CD4-positive, CD25-positive, alpha-beta regulatory T cell (primary cell): ENCODE measurements around the gene PKLR. TPM values are rescaled to one million over a fixed set of nuclear protein-coding genes. Genes with fewer than 3 reads are reported as not detected.

ENCODE experiments used
- ATAC-seq, 2 donors: fragments of 150-1000 bp; cut with Tn5 transposase; one replicate each; pipeline ENCODE4 v1.10.0; 2021; ENCODE audit warnings: low read depth in 2 of 2, moderate number of reproducible peaks in 2 of 2, moderate library complexity in 1 of 2
- DNase-seq, 3 donors: peaks; one replicate each; pipeline versions ENCODE4 v3.0.0 to v3.0.0-alpha.2; 2012 to 2022; ENCODE audit warnings: mixed read lengths in 1 of 3
- H3K27ac ChIP-seq: one replicate; pipeline ENCODE4 v1.7.0; 2013; ENCODE audit warnings: mild to moderate bottlenecking, low read length; ENCODE audit not compliant: insufficient read depth, poor library complexity, severe bottlenecking
- H3K27me3 ChIP-seq: one replicate; pipeline ENCODE4 v1.7.0; 2013; ENCODE audit warnings: low read length; ENCODE audit not compliant: control insufficient read depth, insufficient read depth
- H3K36me3 ChIP-seq: one replicate; pipeline ENCODE4 v1.7.0; 2013; ENCODE audit warnings: mild to moderate bottlenecking, low read length, moderate library complexity; ENCODE audit not compliant: control insufficient read depth, insufficient read depth
- H3K4me1 ChIP-seq: 2 replicates; pipeline ENCODE4 v1.7.0; 2013; ENCODE audit warnings: mild to moderate bottlenecking, low read length; ENCODE audit not compliant: insufficient read depth, control insufficient read depth, poor library complexity, severe bottlenecking
- H3K4me3 ChIP-seq: one replicate; pipeline ENCODE4 v1.7.0; 2013; ENCODE audit warnings: low read depth, mild to moderate bottlenecking, low read length, moderate library complexity
- H3K9me3 ChIP-seq, 2 experiments: 1 replicate in 1 of 2; 2 replicates in 1 of 2; pipeline ENCODE4 v1.7.0; 2013; ENCODE audit warnings: low read length in 2 of 2, mild to moderate bottlenecking in 1 of 2, moderate library complexity in 1 of 2; ENCODE audit not compliant: control insufficient read depth in 2 of 2
- H3K27ac Mint-ChIP-seq, 3 donors: one replicate each; pipeline ENCODE4 v1.8.0; 2020 to 2022; ENCODE audit warnings: mild to moderate bottlenecking in 3 of 3, mixed read lengths in 3 of 3, moderate library complexity in 2 of 3
- H3K27me3 Mint-ChIP-seq: one replicate; pipeline ENCODE4 v1.8.0; 2022; ENCODE audit warnings: mild to moderate bottlenecking, mixed read lengths
- H3K36me3 Mint-ChIP-seq: one replicate; pipeline ENCODE4 v1.8.0; 2020; ENCODE audit warnings: mixed read lengths
- H3K4me1 Mint-ChIP-seq, 4 donors: one replicate each; pipeline ENCODE4 v1.8.0; 2020 to 2022; ENCODE audit warnings: mixed read lengths in 4 of 4, mild to moderate bottlenecking in 1 of 4
- H3K4me3 Mint-ChIP-seq, 4 donors: one replicate each; pipeline ENCODE4 v1.8.0; 2020 to 2022; ENCODE audit warnings: mild to moderate bottlenecking in 4 of 4, mixed read lengths in 4 of 4, moderate library complexity in 3 of 4
- H3K9me3 Mint-ChIP-seq, 7 donors: one replicate each; pipeline ENCODE4 v1.8.0; 2020 to 2022; ENCODE audit warnings: mixed read lengths in 7 of 7, mild to moderate bottlenecking in 3 of 7, moderate library complexity in 2 of 7
- polyA plus RNA-seq, 4 donors: library from polyadenylated mRNA; unstranded; fragments of 300-500 nt; fragmentation: Illumina TruSeq; gene quantifications; one replicate each; pipeline ENCODE4 v1.2.3, GENCODE V29; 2021
- total RNA-seq: library from RNA; stranded (reverse); gene quantifications from one replicate; pipeline ENCODE4 v1.2.3, GENCODE V29; 2022

The PKLR gene
- total and polyA plus RNA-seq, 5 donors from 2014 or later = not detected

DNA sequence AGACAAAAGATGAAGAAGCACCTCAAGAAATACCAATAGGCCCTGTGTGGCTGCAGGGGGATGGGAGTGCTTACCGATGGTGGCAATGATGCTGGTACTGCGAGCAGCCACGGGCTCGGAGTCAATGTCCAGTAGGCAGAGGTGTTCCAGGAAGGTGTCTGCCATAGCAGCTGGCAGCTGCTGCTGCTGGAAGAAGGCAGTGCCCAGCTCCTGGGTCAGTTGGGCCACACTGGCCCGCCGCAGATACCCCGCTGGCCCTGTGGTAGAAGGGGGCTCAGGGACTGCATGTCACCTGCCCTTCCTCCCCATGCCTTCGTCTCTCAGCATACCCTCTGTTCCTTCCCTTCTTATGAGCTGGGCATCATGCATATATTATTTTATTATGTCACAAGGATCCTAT lies 1.2 kb downstream of the PKLR start:
- Histone ChIP-seq H3K36me3 (no peaks in the 10 kb centered on the region), H3K9me3 (no peaks in the 10 kb centered on the region), H3K4me1 (peaks cover 6% of the 10 kb centered on the region), H3K27me3 (peaks cover 7% of the 10 kb centered on the region), H3K27ac (no peak overlapping the region), H3K4me3 (no peak overlapping the region)
- H3K9me3 Mint-ChIP-seq = no peaks in the 10 kb centered on the region
- no peak overlapping the region for H3K4me3 Mint-ChIP-seq
- DNase-seq = no peak
- ATAC-seq = no peak
- peaks cover 20% of the 10 kb centered on the region for H3K27me3 Mint-ChIP-seq
- no peak overlapping the region for H3K27ac Mint-ChIP-seq
- no peaks in the 10 kb centered on the region for H3K36me3 Mint-ChIP-seq
- H3K4me1 Mint-ChIP-seq = no peaks in the 10 kb centered on the region

DNA sequence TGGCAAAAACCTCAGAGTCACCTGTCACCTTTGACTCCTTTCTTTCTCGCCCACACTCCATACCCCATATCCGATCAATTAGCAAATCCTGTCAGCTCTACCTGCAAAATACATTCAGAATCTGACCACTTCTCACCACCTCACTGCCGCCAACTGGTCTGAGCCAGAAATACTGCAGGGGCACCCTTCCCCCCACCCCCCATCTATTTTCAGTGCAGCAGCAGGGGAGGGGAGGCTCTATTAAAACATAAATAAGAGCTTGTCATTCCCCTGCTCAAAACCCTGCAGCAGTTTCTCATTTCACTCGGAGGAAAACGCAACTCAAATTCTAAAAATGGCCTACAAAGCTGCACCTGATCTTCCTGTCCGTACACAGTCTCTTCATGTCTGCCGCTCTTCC lies 3.9 kb downstream of the PKLR start:
- H3K4me3 ChIP-seq = no peak overlapping the region
- H3K36me3 ChIP-seq = no peaks in the 10 kb centered on the region
- ATAC-seq (no peak), DNase-seq (no peak)
- H3K27me3 Mint-ChIP-seq = peaks cover 33% of the 10 kb centered on the region
- peaks cover 7% of the 10 kb centered on the region for H3K27me3 ChIP-seq
- H3K4me1 Mint-ChIP-seq = peaks cover 0 to 4% (median 0%) of the 10 kb centered on the region in 4 donors
- no peaks in the 10 kb centered on the region for H3K9me3 Mint-ChIP-seq
- H3K27ac ChIP-seq = no peak overlapping the region
- H3K27ac Mint-ChIP-seq = no peak overlapping the region
- no peaks in the 10 kb centered on the region for H3K9me3 ChIP-seq
- H3K36me3 Mint-ChIP-seq = no peaks in the 10 kb centered on the region
- no peak overlapping the region for H3K4me3 Mint-ChIP-seq
- peaks cover 7% of the 10 kb centered on the region for H3K4me1 ChIP-seq

GRCh38 chr1:155296661-155297060 lies 4.6 kb downstream of the PKLR start:
- H3K4me1 Mint-ChIP-seq = peaks cover 0 to 4% (median 0%) of the 10 kb centered on the region in 4 donors
- Histone ChIP-seq H3K4me3 (no peak overlapping the region), H3K4me1 (peaks cover 7% of the 10 kb centered on the region), H3K27me3 (peaks cover 7% of the 10 kb centered on the region), H3K36me3 (no peaks in the 10 kb centered on the region), H3K9me3 (no peaks in the 10 kb centered on the region), H3K27ac (no peak overlapping the region)
- H3K4me3 Mint-ChIP-seq = no peak overlapping the region
- H3K27ac Mint-ChIP-seq = no peak overlapping the region
- no peaks in the 10 kb centered on the region for H3K9me3 Mint-ChIP-seq
- no peaks in the 10 kb centered on the region for H3K36me3 Mint-ChIP-seq
- ATAC-seq = no peak
- peaks cover 33% of the 10 kb centered on the region for H3K27me3 Mint-ChIP-seq
- no peak for DNase-seq

GRCh38 chr1:155295942-155296267 lies 5.3 kb downstream of the PKLR start:
- Histone ChIP-seq H3K27ac (no peak overlapping the region), H3K4me3 (no peak overlapping the region), H3K4me1 (peaks cover 7% of the 10 kb centered on the region), H3K27me3 (peaks cover 7% of the 10 kb centered on the region), H3K9me3 (no peaks in the 10 kb centered on the region), H3K36me3 (no peaks in the 10 kb centered on the region)
- ATAC-seq (no peak), DNase-seq (no peak)
- no peak overlapping the region for H3K27ac Mint-ChIP-seq
- peaks cover 33% of the 10 kb centered on the region for H3K27me3 Mint-ChIP-seq
- peaks cover 0 to 1% (median 0%) of the 10 kb centered on the region in 7 donors for H3K9me3 Mint-ChIP-seq
- no peak overlapping the region for H3K4me3 Mint-ChIP-seq
- peaks cover 0 to 4% (median 0%) of the 10 kb centered on the region in 4 donors for H3K4me1 Mint-ChIP-seq
- no peaks in the 10 kb centered on the region for H3K36me3 Mint-ChIP-seq

GRCh38 chr1:155295183-155295941 lies 5.9 kb downstream of the PKLR start:
- H3K4me3 ChIP-seq = no peak overlapping the region
- peaks cover 7% of the 10 kb centered on the region for H3K27me3 ChIP-seq
- Mint-ChIP-seq H3K36me3 (no peaks in the 10 kb centered on the region), H3K9me3 (peaks cover 0 to 2% (median 0%) of the 10 kb centered on the region in 7 donors), H3K4me1 (peaks cover 0 to 4% (median 0%) of the 10 kb centered on the region in 4 donors), H3K27ac (no peak overlapping the region), H3K4me3 (no peak overlapping the region), H3K27me3 (peaks cover 33% of the 10 kb centered on the region)
- no peak for ATAC-seq
- H3K4me1 ChIP-seq = peaks cover 7% of the 10 kb centered on the region
- no peak overlapping the region for H3K27ac ChIP-seq
- DNase-seq = no peak
- no peaks in the 10 kb centered on the region for H3K9me3 ChIP-seq
- H3K36me3 ChIP-seq = no peaks in the 10 kb centered on the region

DNA sequence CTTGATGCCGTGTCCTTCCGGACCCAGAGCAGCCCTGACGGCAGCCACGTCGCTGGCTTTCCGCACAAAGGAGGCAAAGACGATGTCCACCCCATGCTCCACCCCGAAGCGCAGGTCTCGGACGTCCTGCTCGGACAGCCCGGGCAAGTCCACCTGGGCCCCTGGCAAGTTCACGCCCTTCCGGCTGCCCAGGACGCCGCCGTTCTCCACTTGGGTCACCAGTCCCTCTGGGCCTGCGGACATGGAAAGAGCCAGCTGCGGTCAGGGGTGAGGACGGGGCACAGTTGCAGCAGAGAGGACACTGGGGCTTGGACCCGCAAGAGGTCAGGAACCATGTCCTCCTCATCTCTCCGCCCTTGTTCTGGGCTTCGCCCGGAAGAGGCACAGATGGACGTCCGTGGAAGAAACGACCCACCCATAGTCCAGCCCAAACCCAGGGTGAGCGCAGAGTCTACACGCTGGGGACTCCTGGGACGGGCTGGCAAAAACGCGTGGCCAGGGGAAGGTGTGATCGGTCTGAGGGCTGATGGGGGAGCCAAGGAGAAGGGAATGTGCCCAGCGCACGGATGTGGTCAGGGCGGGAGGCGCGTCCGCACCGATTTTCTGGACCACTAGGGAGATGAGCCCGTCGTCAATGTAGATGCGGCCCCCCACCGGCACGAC lies 6.6 kb downstream of the PKLR start:
- DNase-seq (no peak), ATAC-seq (no peak)
- Histone ChIP-seq H3K27me3 (peaks cover 7% of the 10 kb centered on the region), H3K4me3 (no peak overlapping the region), H3K36me3 (no peaks in the 10 kb centered on the region), H3K4me1 (peaks cover 7% of the 10 kb centered on the region), H3K27ac (no peak overlapping the region), H3K9me3 (no peaks in the 10 kb centered on the region)
- Mint-ChIP-seq H3K27me3 (peaks cover 33% of the 10 kb centered on the region), H3K4me3 (no peak overlapping the region), H3K36me3 (no peaks in the 10 kb centered on the region), H3K9me3 (peaks cover 0 to 2% (median 0%) of the 10 kb centered on the region in 7 donors), H3K27ac (no peak overlapping the region), H3K4me1 (peaks cover 0 to 4% (median 0%) of the 10 kb centered on the region in 4 donors)

DNA sequence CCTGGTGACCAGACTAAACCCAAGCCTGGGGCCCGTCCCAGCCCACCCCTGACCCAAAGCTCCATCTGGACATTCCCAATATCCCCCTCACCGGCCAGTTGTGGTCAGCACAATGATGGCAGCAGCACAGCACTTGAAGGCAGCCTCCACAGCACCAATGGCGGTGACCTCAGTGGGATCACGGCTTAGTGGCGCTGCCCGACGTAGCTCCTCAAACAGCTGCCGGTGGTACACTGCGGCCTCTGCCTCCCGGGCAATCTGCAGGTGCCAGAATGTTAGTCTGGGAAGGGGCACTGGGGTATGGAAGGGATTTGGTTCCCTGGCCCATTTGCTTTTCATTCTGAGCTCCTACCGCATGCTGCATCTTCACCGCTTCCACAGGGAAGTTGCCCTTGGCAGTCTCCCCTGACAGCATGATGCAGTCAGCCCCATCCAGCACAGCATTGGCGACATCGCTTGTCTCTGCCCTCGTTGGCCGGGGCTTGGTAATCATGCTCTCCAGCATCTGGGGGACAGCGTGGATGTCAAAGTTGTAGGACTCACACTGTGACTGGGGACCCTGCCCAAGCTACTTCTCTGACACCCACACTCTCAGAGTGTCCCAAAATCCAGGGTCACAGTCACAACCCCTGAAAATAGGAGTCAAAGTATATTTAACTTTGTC lies 8.0 kb downstream of the PKLR start:
- Mint-ChIP-seq H3K4me3 (no peak overlapping the region), H3K9me3 (peaks cover 0 to 2% (median 0%) of the 10 kb centered on the region in 7 donors), H3K27me3 (peaks cover 37% of the 10 kb centered on the region), H3K4me1 (peaks cover 0 to 4% (median 0%) of the 10 kb centered on the region in 4 donors), H3K27ac (no peak overlapping the region), H3K36me3 (peaks cover 4% of the 10 kb centered on the region)
- H3K4me1 ChIP-seq = peaks cover 7% of the 10 kb centered on the region
- H3K27me3 ChIP-seq = peaks cover 7% of the 10 kb centered on the region
- no peak overlapping the region for H3K4me3 ChIP-seq
- ATAC-seq (no peak), DNase-seq (no peak)
- H3K27ac ChIP-seq = no peak overlapping the region
- H3K9me3 ChIP-seq = no peaks in the 10 kb centered on the region
- H3K36me3 ChIP-seq = no peaks in the 10 kb centered on the region
